Renal cortex interstitium (tissue), 11 donors: ENCODE results near the gene SEMG2. TPM values are rescaled to one million over a fixed set of nuclear protein-coding genes. Genes with fewer than 3 reads are reported as not detected.

Experiments used
- DNase-seq, 11 donors: peaks; one replicate each; pipeline ENCODE4 v3.0.0-alpha.2; 2013; ENCODE audit warnings: low read depth in 9 of 11, low spot score in 4 of 11; ENCODE audit errors: extremely low read depth in 1 of 11
- polyA plus RNA-seq, 3 donors: library from polyadenylated mRNA; unstranded; fragments of 120-200 nt; gene quantifications; one replicate each; pipeline ENCODE4 v1.2.1, GENCODE V29; 2013; ENCODE audit not compliant: insufficient read length in 3 of 3

SEMG2 gene
- polyA plus RNA-seq, 3 donors: 0.17 TPM; not detected in 2

GRCh38 chr20:45223136-45223535 is 2.0 kb downstream of the SEMG2 start:
- DNase-seq: no peak

GRCh38 chr20:45226287-45226686 is 5.1 kb downstream of the SEMG2 start:
- no peak for DNase-seq

- no peak for DNase-seq
Measured at GRCh38 chr20:45229264-45230056, 8.3 kb downstream of the SEMG2 start.

DNA sequence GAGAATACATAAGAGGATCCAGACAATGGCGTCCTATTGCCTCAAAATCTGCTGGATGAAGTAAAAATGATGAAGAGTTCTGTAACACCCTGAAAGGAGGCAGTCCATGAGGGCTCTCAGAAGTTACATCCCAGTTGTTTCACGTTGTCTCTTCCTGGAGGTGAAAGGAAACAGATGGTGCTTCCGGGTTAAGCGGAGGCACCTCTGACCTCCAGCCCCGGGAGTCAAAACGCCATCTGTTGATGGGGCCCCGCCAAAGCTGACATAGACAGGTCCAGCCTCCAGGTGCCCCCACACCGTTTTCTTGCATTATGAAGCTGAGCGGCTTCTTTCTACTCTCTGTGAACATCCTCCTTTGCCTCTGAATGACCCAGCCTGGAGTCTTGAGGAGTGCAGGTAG is 9.5 kb downstream of the SEMG2 start:
- DNase-seq: no peak

DNA sequence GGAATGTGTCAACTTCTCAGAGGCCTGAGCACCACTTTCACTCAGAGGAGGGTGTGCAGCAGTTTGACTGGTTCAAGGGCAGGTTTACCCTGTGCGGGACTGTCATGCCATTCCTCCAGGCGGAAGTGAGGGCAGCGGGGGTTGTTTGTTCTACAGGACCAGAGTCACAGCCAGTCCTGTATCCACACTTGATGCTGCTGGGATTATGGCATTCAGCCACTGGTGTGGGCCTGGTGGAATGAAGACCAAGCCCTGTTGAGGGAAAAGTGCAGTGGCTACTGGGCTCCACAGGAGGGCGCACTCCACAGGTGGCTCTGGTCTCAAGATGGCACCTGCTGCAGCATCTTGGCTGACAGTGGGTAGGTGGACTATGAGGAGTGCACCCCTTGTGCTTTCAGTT is 14.8 kb downstream of the SEMG2 start:
- DNase-seq: no peak

- DNase-seq: no peak
Measured at GRCh38 chr20:45238139-45238538, 17.0 kb downstream of the SEMG2 start.

- no peak for DNase-seq
Measured at GRCh38 chr20:45246109-45246508, 24.9 kb downstream of the SEMG2 start.

DNA sequence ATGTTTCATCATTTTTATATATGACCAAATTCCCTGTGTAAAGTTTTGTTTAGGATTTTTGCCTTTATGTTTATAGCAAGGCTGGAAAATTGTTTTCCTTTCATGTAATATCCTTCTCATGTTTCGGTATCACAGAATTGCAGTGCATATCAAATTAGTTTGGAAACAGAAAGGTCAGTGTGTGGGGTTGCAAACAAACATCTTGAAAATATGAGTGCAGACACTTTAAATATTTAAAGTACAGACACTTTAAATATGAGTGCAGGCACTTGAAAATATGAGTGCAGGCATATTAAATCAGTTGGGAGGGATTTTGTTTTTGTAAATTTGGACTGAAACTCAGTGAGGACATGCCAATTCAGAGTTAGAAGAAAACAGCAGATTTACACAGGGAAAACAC is 26.7 kb downstream of the SEMG2 start:
- no peak for DNase-seq

DNA sequence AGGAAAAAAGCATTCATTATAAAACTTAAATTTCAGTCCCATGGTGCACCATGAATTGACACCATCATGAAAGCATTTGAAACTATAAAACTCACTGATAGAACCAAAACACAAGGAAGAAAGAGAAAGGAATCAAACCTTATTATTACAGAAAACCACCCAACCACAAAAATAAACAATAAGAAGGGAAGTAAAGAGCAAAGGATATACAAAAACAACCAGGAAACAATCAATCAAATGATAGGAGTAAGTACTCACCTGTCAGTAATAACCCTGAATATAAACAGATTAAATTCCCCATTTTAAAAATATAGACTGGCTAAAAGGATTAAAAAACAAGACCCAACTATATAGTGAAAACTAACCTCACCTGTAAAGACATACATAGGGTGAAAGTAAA is 27.4 kb downstream of the SEMG2 start:
- no peak for DNase-seq

DNA sequence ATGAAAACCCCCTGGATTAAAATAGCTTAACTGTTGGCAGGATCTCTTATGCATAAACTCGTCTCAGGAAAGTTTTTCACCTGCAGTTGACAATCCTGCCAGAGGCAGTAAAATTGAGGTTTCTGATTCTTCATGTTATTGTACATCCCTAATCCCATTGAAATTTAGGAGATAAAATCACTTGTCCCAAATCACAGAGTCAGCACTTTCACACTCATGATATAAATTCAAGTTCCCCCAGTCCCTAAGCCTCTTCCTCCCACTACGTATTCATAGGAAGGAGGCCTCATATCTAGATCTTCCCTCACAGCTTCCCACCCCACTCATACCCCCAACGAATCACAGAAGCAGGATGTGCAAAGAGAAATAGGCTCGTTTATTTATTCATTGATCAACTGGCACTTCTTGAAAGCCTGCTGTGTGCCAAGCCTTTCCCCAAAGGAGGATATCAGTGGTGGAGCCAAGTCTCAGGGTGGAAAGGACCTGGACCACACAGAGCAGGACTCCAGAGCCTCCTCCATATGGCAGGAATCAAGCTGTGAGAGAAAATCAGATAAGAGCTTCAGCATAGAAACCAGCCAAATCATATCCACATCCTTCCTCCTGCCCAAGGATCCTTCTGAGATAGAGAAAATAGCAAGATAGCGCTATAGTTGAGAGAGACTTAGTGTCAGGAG is 30.8 kb downstream of the SEMG2 start:
- DNase-seq: no peak

- DNase-seq: no peak
Measured at GRCh38 chr20:45253261-45253660, 32.1 kb downstream of the SEMG2 start.

- no peak for DNase-seq
Measured at GRCh38 chr20:45254383-45255262, 33.5 kb downstream of the SEMG2 start, which contains the start of gene SLPI. Gene SLPI, minus strand, starts transcription at chr20:45254564. Its CDS starts 21 bp downstream, at chr20:45254543.

DNA sequence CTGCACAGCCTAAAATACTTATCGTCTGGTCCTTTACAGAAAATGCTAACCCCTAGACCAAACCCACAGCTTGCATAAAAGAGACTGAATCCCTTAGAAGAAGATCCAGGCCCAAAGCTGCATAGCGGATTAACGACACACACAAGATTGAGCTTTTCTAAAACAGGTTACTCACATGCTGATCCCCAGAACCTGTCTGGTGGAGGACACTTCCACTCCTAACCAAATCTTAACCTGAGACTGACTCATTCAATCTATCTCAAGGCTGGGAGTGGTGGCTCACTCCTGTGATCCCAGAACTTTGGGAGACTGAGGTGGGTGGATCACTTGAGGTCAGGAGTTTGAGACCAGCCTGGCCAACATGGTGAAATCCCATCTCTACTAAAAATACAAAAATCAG is 36.0 kb downstream of the SEMG2 start:
- no peak for DNase-seq

- DNase-seq: no peak
Measured at GRCh38 chr20:45257711-45258110, 36.5 kb downstream of the SEMG2 start.

DNA sequence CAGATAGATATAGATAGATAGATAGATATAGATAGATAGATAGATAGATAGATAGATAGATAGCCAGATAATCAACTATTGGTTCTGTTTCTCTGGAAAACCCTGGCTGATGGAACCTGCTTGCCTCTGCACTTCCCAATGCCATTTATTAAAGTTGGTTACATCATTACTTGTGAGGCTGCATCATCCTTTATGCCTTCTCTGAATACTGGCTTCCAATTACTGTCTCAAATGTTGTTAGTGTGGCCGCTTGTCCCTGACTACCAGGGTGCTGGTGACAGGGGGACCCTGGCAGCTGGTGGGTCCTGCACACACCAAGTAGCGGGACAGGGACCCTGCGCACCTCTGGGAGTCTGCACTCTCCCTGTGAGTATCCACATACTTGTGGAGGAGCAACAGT is 37.1 kb downstream of the SEMG2 start:
- no peak for DNase-seq

DNA sequence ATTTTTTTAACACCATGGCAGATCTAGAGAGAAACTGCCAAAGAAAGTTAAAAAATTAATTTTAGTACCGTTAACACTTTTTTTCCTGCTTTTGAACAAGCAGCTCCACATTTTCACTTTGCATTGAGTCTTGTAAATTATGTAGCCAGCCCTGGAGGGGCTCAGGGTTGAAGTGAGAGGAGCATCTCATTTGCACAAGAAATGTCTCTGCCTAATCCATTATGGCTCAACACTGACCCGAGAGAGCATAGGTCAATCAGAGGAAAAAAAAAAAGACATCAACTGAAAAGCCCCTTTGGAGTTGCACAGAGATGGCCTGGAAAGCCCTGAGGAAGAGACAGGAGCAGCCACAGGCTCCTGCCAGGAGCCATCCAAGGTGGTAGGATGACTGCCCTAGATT is 37.5 kb downstream of the SEMG2 start:
- DNase-seq: no peak

DNA sequence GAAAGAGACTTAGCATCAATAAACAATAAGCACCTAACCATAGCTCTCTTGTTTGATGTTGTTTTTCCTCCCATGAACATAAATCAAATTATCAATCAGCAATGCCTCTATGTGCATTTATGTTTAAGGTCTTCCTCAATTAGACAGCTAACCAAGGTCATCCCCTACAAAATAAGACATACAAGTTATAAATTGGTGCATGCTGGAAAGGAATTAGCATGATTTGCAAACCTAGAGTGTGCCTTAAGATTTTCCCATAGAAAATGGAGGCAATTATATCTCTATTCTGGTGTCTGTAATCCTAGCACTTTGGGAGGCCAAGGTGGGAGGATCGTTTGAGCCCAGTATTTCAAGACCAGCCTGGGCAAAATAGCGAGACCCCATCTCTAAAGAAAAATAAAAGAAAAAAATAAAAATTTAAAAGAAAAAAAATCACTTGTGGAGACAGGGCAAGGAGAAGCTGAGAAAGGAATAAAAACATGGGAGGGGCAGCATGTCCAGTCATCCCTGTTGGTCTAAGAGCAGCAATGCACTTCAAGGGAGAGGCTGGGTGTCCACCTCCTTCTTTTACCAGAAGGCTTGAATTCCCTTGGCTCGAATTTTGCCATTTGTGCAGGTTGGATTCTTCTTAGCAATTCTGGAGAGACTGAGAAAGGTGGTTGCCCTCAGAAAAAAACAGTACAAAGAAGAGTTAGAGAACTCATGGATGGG is 42.5 kb downstream of the SEMG2 start:
- no peak for DNase-seq

- DNase-seq: peak in 5 of 11 donors; percentile 15 to 51 (median 37)
Measured at GRCh38 chr20:45266977-45267376, 45.8 kb downstream of the SEMG2 start.

- no peak for DNase-seq
Measured at GRCh38 chr20:45268531-45268930, 47.4 kb downstream of the SEMG2 start.
